GM12878 (cell line): Measurements from ENCODE around the gene FMN2. TPM values are rescaled to one million over a fixed set of nuclear protein-coding genes. Genes with fewer than 3 reads are reported as not detected.

Experiments used
- ATAC-seq: fragments of 200-7000 bp; cut with Tn5 transposase; 3 replicates; pipeline ENCODE4 v1.9.1; 2020; ENCODE audit warnings: mild to moderate bottlenecking, moderate library complexity
- BruUV-seq: library from RNA; stranded (reverse); fragments of 400-500 nt; replicated peaks from 2 replicates; lab custom pipeline; 2021; lab: Mats Ljungman, UMichigan
- CTCF ChIA-PET: fragments of 300-600 bp; sonication (Branson Sonifier 250); formaldehyde crosslinking; extraction: SDS; loops from one replicate; lab custom pipeline; 2021; ENCODE audit warnings: inconsistent platforms; lab: Yijun Ruan, JAX
- POLR2A ChIA-PET: fragments of 350-600 bp; formaldehyde crosslinking; extraction: SDS; loops from one replicate; lab custom pipeline; 2021; ENCODE audit warnings: inconsistent platforms; lab: Charles Lee
- RAD21 ChIA-PET: fragments of 300-600 bp; sonication (Branson Sonifier 250); formaldehyde crosslinking; loops from one replicate; lab custom pipeline; 2023; ENCODE audit warnings: antibody characterized with exemption; ENCODE audit not compliant: unreplicated experiment; lab: Charles Lee
- SMC1A ChIA-PET: fragments of 300-600 bp; sonication (Branson Sonifier 250); formaldehyde crosslinking; loops from one replicate; lab custom pipeline; 2023; ENCODE audit not compliant: unreplicated experiment, uncharacterized antibody; lab: Charles Lee
- DNase-seq: peaks from one replicate; pipeline ENCODE4 v3.0.0-alpha.2; 2011; ENCODE audit warnings: low read depth, low spot score
- FAIRE-seq: peaks from 3 replicates; lab custom pipeline; 2011; peaks lifted over from hg19 to GRCh38; lab: Jason Lieb, UNC
- H2AFZ ChIP-seq: 2 replicates; pipeline ENCODE4 v1.6.0; 2011; ENCODE audit warnings: low read depth, low read length, control low read depth; ENCODE audit not compliant: control insufficient read depth
- H3K27ac ChIP-seq: 2 replicates; pipeline ENCODE4 v1.5.1; 2011; ENCODE audit warnings: control low read depth; ENCODE audit not compliant: control insufficient read depth, insufficient read depth
- H3K27me3 ChIP-seq, 2 experiments: replicated peaks in 1 of 2; 2 replicates each; pipeline versions ENCODE4 v1.6.0 to v1.6.1; 2011; ENCODE audit warnings: low read length in 1 of 2; ENCODE audit not compliant: control insufficient read depth in 2 of 2, insufficient read depth in 2 of 2
- H3K36me3 ChIP-seq, 2 experiments: 2 replicates each; pipeline ENCODE4 v1.5.1; 2011; ENCODE audit warnings: low read length in 1 of 2; ENCODE audit not compliant: control insufficient read depth in 2 of 2, insufficient read depth in 2 of 2
- H3K4me1 ChIP-seq: 2 replicates; pipeline ENCODE4 v1.6.1; 2011; ENCODE audit warnings: mild to moderate bottlenecking, low read length, moderate library complexity, mixed read lengths; ENCODE audit not compliant: control insufficient read depth, insufficient read depth
- H3K4me2 ChIP-seq: 2 replicates; pipeline ENCODE4 v1.6.0; 2011; ENCODE audit warnings: control low read depth; ENCODE audit not compliant: control insufficient read depth, insufficient read depth
- H3K4me3 ChIP-seq: fragments of 200-600 bp; sonication (generic); 2 replicates; pipeline ENCODE4 v1.5.1; 2016
- H3K79me2 ChIP-seq: 2 replicates; pipeline ENCODE4 v1.6.0; 2011; ENCODE audit warnings: low read length; ENCODE audit not compliant: control insufficient read depth, insufficient read depth
- H3K9ac ChIP-seq: 2 replicates; pipeline ENCODE4 v1.8.0; 2011; ENCODE audit warnings: low read length, control low read depth, mixed read lengths; ENCODE audit not compliant: control insufficient read depth, insufficient read depth
- H3K9me3 ChIP-seq: replicated peaks from 3 replicates; pipeline ENCODE4 v1.5.1; 2011; ENCODE audit warnings: mild to moderate bottlenecking, low read length; ENCODE audit not compliant: control insufficient read depth, insufficient read depth
- H4K20me1 ChIP-seq: 2 replicates; pipeline ENCODE4 v1.6.0; 2011; ENCODE audit not compliant: control insufficient read depth, insufficient read depth
- BCL11A ChIP-seq: IDR thresholded peaks from 2 replicates; pipeline ENCODE4 v1.6.1; 2011; ENCODE audit warnings: low read depth, low read length
- BHLHE40 ChIP-seq, 2 experiments: fragments of 450-650 bp in 1 of 2; IDR thresholded peaks; 2 replicates each; pipeline ENCODE4 v1.6.1; 2011 to 2017; ENCODE audit warnings: low read depth in 2 of 2, borderline replicate concordance in 1 of 2, improper control_type of control experiment in 1 of 2, low read length in 1 of 2, mild to moderate bottlenecking in 1 of 2
- CEBPB ChIP-seq, 2 experiments: fragments of 150-350 bp in 1 of 2; IDR thresholded peaks; 2 replicates each; pipeline ENCODE4 v1.6.1; 2012 to 2014; ENCODE audit warnings: low read depth in 2 of 2, low read length in 2 of 2, borderline replicate concordance in 1 of 2, inconsistent platforms in 1 of 2
- GABPA ChIP-seq: IDR thresholded peaks from 2 replicates; pipeline ENCODE4 v1.6.1; 2014; ENCODE audit warnings: antibody characterized with exemption, low read depth, mild to moderate bottlenecking, inconsistent platforms
- IRF3 ChIP-seq: fragments of 450-650 bp; IDR thresholded peaks from 2 replicates; pipeline ENCODE4 v1.6.1; 2014; ENCODE audit warnings: mild to moderate bottlenecking
- RELA ChIP-seq: fragments of 450-650 bp; IDR thresholded peaks from 2 replicates; pipeline ENCODE4 v1.8.0; 2014; ENCODE audit warnings: borderline replicate concordance; ENCODE audit not compliant: partially characterized antibody
- SP1 ChIP-seq: IDR thresholded peaks from one replicate; pipeline ENCODE4 v1.6.1; 2011; ENCODE audit warnings: low read depth, low read length
- STAT3 ChIP-seq: IDR thresholded peaks from 2 replicates; pipeline ENCODE4 v1.6.1; 2011; ENCODE audit warnings: low read depth, low read length, improper control_type of control experiment
- TCF7 ChIP-seq: IDR thresholded peaks from 2 replicates; pipeline ENCODE4 v1.6.1; 2014; ENCODE audit warnings: antibody characterized with exemption, borderline replicate concordance
- WGBS: methylation state at CpG from one replicate; pipeline ENCODE4 v1.1.6; 2016; ENCODE audit warnings: low lambda C conversion rate; ENCODE audit not compliant: insufficient replicate concordance, insufficient coverage; ENCODE audit errors: missing lambda C conversion rate; 5-methylcytosine and 5-hydroxymethylcytosine counted together
- in situ Hi-C: fragments of 300-500 bp; cut with MboI; formaldehyde crosslinking; loops from 9 replicates; pipeline ENCODE4 v1.14.3; 2018; ENCODE audit warnings: mixed read lengths
- intact Hi-C: fragments of 100-400 bp; cut with micrococcal nuclease; formaldehyde crosslinking; loops from one replicate; pipeline ENCODE4 v1.14.2; 2022; ENCODE audit not compliant: unreplicated experiment
- polyA plus RNA-seq, 11 experiments: library from polyadenylated mRNA; depleted of rRNA in 4 of 11; unstranded in 6 of 11; stranded (reverse) in 5 of 11; fragments of >200 nt; fragmentation: Nextera tagmentation in 4 of 11; fragmentation: Illumina TruSeq in 1 of 11; extraction: Ambion mirVana in 4 of 11; extraction: Trizol in 1 of 11; gene quantifications; 1 replicate in 1 of 11; 2 replicates in 10 of 11; pipeline versions ENCODE4 v1.2.1 to v1.2.3, GENCODE V29; 2011 to 2016; ENCODE audit warnings: inconsistent platforms in 2 of 11, missing spikeins in 2 of 11, low read depth in 1 of 11
- total RNA-seq, 4 experiments: library from RNA; depleted of rRNA in 3 of 4; stranded (reverse); fragments of >200 nt in 3 of 4; fragmentation: Illumina TruSeq in 1 of 4; extraction: Trizol in 1 of 4; gene quantifications; 2 replicates each; pipeline versions ENCODE4 v1.2.1 to v1.2.3, GENCODE V29; 2013 to 2021
- TF ChIP-seq, protein P1 (sequence below): fragments of 450-650 bp; formaldehyde crosslinking; IDR thresholded peaks from 2 replicates; pipeline ENCODE4 v1.4.0; 2020; ENCODE audit warnings: mild to moderate bottlenecking, moderate library complexity

The FMN2 gene
- total and polyA plus RNA-seq, 10 of the 15 experiments (the other 5 are each of a cell fraction or from before 2014, with no cell fraction given) = 0.60 TPM; not detected in 9

DNA sequence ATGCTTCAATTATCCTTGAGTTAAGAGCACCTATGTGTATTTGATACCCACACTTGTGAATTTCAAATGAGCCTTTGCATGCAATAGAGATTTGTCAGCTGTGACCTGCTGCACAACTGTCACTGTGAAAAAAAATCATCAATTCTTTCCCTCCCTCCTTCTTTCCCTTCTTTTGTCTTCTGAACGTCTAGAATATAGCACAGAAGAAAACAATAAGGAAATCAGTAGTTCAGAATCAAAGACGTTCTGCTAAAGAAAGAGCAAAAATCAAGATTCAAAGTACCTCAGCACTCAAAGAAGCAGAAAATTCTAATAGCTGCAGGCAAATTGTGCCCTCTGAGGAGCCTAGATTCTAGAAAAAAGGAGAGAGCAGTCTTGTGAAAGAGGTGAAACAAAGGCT lies 1.7 kb upstream of the FMN2 start:
- POLR2A ChIA-PET = no interaction called here
- in situ Hi-C loops (no loop called here), intact Hi-C loops (no loop called here)
- ATAC-seq = no peak
- WGBS = 0% methylated on average over 2 of the region's 2 CpGs
- Histone ChIP-seq H3K36me3 (no peaks in the 10 kb centered on the region), H3K79me2 (no peaks in the 10 kb centered on the region), H3K27me3 (no peaks in the 10 kb centered on the region; a peak in 1 of 4 replicates), H2AFZ (no peak overlapping the region), H4K20me1 (no peaks in the 10 kb centered on the region), H3K27ac (no peak overlapping the region), H3K9ac (no peak overlapping the region), H3K4me3 (no peak overlapping the region), H3K4me1 (no peaks in the 10 kb centered on the region), H3K9me3 (no peaks in the 10 kb centered on the region), H3K4me2 (no peak overlapping the region)
- RAD21 ChIA-PET = no interaction called here
- SMC1A ChIA-PET = no interaction called here
- TF ChIP-seq STAT3 (no peak), BCL11A (no peak), GABPA (no peak), IRF3 (no peak), TCF7 (no peak), SP1 (no peak), RELA (no peak), CEBPB (IDR thresholded peaks at IDR 0.05; ENCODE audit: borderline replicate concordance in 1 of 2, low read depth in 2 of 2, low read length in 2 of 2) (no peak), BHLHE40 (IDR thresholded peaks at IDR 0.05; ENCODE audit: borderline replicate concordance in 1 of 2, low read depth in 2 of 2, low read length in 1 of 2) (no peak)
- TF ChIP-seq, protein P1, sequence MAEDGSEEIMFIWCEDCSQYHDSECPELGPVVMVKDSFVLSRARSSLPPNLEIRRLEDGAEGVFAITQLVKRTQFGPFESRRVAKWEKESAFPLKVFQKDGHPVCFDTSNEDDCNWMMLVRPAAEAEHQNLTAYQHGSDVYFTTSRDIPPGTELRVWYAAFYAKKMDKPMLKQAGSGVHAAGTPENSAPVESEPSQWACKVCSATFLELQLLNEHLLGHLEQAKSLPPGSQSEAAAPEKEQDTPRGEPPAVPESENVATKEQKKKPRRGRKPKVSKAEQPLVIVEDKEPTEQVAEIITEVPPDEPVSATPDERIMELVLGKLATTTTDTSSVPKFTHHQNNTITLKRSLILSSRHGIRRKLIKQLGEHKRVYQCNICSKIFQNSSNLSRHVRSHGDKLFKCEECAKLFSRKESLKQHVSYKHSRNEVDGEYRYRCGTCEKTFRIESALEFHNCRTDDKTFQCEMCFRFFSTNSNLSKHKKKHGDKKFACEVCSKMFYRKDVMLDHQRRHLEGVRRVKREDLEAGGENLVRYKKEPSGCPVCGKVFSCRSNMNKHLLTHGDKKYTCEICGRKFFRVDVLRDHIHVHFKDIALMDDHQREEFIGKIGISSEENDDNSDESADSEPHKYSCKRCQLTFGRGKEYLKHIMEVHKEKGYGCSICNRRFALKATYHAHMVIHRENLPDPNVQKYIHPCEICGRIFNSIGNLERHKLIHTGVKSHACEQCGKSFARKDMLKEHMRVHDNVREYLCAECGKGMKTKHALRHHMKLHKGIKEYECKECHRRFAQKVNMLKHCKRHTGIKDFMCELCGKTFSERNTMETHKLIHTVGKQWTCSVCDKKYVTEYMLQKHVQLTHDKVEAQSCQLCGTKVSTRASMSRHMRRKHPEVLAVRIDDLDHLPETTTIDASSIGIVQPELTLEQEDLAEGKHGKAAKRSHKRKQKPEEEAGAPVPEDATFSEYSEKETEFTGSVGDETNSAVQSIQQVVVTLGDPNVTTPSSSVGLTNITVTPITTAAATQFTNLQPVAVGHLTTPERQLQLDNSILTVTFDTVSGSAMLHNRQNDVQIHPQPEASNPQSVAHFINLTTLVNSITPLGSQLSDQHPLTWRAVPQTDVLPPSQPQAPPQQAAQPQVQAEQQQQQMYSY (CRISPR knock-in tag) = no peak
- FAIRE-seq = no peak
- CTCF ChIA-PET = no interaction called here
- DNase-seq = no peak
- BruUV-seq = no TSS peak
